Measurements from ENCODE around the gene KLHL25.

- TF ChIP-seq CTCF (IDR thresholded peaks at IDR 0.05) (no peak), POLR2AphosphoS5 (IDR thresholded peaks at IDR 0.05) (no peak)
These were observed 50.1 kb downstream of the KLHL25 start for GRCh38 chr15:85744579-85744978.
